ENCODE data around the gene RNF150.
"Not testable (repeated sequence)": the region's sequence is repeated elsewhere in the genome, so short reads cannot be mapped to it uniquely, and the experiment has no call there.

Gene RNF150

DNA sequence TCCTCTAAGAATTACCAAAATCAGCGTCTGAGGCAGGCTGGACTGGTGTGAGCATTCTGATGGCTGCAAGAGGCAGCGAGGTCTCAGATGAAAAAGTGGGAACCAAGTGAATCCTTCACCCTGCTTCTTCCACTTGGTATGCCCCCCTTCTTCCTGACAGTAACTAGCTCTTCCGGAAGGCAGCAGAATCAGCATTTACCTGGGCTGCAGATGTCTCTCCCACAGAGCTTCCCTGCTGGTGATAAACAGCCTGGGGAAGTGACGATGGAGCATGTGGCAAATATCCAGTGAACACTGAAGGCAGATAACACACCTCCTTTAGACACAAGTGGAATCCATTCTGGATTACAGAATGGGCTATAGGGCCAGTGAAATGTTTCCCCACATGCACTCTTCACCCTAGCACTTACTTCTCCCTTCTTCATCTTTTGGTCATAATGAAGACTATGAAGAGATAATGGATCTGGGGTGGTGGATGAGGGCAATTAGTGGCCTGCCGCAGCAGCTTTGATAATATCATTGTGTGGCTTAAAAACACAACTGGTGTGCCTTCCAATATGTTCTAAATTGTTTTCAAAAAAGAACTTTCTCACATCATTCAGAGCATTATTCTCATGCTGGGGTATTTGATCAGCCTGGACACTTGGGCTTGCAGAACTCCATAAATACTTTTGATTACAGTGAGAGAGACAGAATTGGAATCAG is 316.3 kb downstream of the RNF150 start:
- Histone ChIP-seq H3K27ac (ENCODE audit: insufficient read depth, low read depth, low read length, poor library complexity, severe bottlenecking) (no peak overlapping the region), H3K36me3 (ENCODE audit: control insufficient read depth, insufficient read depth, low read length) (no peaks in the 10 kb centered on the region), H3K4me1 (ENCODE audit: control insufficient read depth, insufficient read depth, low read length) (no peaks in the 10 kb centered on the region), H3K4me3 (ENCODE audit: insufficient read depth, low read depth, low read length) (no peak overlapping the region), H3K9me3 (ENCODE audit: control insufficient read depth, low read length) (no peaks in the 10 kb centered on the region), H3K27me3 (ENCODE audit: control insufficient read depth, insufficient read depth, low read length, poor library complexity, severe bottlenecking) (no peaks in the 10 kb centered on the region)
- WGBS, 2 experiments: 80 to 81% methylated on average over 4 to 5 of the region's 5 CpGs

DNA sequence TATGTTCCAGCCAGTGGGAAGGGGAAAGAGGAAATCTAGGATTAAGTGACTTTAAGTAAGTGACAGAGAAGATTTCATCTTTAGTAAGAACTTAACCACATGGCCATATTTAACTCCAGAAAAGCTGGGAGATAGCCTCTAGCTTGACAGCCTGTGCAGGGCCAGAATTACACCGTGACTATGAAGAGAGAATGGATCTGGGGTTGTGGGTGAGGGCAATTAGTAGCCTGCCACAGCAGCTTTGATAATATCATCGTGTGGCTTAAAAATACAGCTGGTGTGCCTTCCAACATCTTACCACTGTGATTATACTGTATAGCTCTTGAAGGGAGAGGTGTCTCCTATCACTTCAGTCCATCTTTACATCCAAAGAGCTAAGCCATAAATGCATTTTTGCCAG is 319.5 kb downstream of the RNF150 start:
- no peak overlapping the region for H3K27ac ChIP-seq (ENCODE audit: insufficient read depth, low read depth, low read length, poor library complexity, severe bottlenecking)
- no peaks in the 10 kb centered on the region for H3K27me3 ChIP-seq (ENCODE audit: control insufficient read depth, insufficient read depth, low read length, poor library complexity, severe bottlenecking)
- 90 to 95% methylated on average over 2 of the region's 2 CpGs for WGBS, 2 experiments
- no peaks in the 10 kb centered on the region for H3K9me3 ChIP-seq (ENCODE audit: control insufficient read depth, low read length)
- H3K4me3 ChIP-seq (ENCODE audit: insufficient read depth, low read depth, low read length): no peak overlapping the region
- H3K36me3 ChIP-seq (ENCODE audit: control insufficient read depth, insufficient read depth, low read length): no peaks in the 10 kb centered on the region
- H3K4me1 ChIP-seq (ENCODE audit: control insufficient read depth, insufficient read depth, low read length): no peaks in the 10 kb centered on the region

DNA sequence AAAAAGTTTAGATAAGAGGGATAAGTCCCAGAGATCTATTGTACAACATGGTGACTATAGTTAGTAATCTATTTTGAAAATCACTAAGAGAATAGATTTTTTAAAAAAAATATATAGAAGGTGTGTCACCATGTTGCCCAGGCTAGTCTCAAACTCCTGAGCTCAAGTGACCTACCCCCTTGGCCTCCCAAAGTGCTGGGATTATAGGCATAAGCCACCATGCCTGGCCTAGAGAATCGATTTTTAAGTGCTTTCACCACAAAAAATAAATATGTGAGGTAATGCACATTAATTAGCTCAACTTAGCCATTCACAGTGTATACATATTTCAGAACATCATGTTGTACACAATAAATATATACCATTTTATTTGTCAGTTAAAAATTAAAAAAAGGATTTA is 320.4 kb downstream of the RNF150 start:
- H3K9me3 ChIP-seq (ENCODE audit: control insufficient read depth, low read length): no peaks in the 10 kb centered on the region
- H3K4me1 ChIP-seq (ENCODE audit: control insufficient read depth, insufficient read depth, low read length): no peaks in the 10 kb centered on the region
- 90% methylated on average over 1 of the region's 1 CpG; no CpG with 5 or more reads in 1 of the 2 experiments for WGBS, 2 experiments

DNA sequence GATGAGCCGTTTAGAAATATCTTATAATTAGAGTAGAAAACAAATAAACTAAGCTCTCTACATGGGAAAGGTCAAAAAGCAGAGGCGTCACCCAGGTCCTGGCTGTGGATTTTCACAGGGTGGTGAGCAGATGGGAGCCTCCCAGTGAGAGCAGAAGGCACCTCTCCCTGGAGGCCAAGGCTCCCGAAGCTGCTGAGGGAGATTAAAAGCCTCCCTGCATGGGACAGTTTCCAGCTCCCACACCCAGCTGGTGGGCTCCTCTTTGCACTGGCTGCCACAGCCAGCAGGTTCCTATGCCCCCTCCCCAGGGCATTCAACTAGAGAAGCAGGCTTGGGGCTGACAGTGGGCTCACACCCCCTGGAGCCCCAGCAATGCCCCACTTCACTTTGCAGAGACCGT is 321.8 kb downstream of the RNF150 start:
- WGBS, 2 experiments: 72 to 74% methylated on average over 3 of the region's 4 CpGs
- Histone ChIP-seq H3K4me3 (ENCODE audit: insufficient read depth, low read depth, low read length) (no peak overlapping the region), H3K9me3 (ENCODE audit: control insufficient read depth, low read length) (no peaks in the 10 kb centered on the region), H3K27ac (ENCODE audit: insufficient read depth, low read depth, low read length, poor library complexity, severe bottlenecking) (no peak overlapping the region), H3K36me3 (ENCODE audit: control insufficient read depth, insufficient read depth, low read length) (no peaks in the 10 kb centered on the region), H3K4me1 (ENCODE audit: control insufficient read depth, insufficient read depth, low read length) (no peaks in the 10 kb centered on the region), H3K27me3 (ENCODE audit: control insufficient read depth, insufficient read depth, low read length, poor library complexity, severe bottlenecking) (no peaks in the 10 kb centered on the region)

More for the DNA sequence above, 320.4 kb downstream of the RNF150 start:
- Histone ChIP-seq H3K27me3 (ENCODE audit: control insufficient read depth, insufficient read depth, low read length, poor library complexity, severe bottlenecking) (no peaks in the 10 kb centered on the region), H3K27ac (ENCODE audit: insufficient read depth, low read depth, low read length, poor library complexity, severe bottlenecking) (no peak overlapping the region), H3K36me3 (ENCODE audit: control insufficient read depth, insufficient read depth, low read length) (no peaks in the 10 kb centered on the region), H3K4me3 (ENCODE audit: insufficient read depth, low read depth, low read length) (no peak overlapping the region)

DNA sequence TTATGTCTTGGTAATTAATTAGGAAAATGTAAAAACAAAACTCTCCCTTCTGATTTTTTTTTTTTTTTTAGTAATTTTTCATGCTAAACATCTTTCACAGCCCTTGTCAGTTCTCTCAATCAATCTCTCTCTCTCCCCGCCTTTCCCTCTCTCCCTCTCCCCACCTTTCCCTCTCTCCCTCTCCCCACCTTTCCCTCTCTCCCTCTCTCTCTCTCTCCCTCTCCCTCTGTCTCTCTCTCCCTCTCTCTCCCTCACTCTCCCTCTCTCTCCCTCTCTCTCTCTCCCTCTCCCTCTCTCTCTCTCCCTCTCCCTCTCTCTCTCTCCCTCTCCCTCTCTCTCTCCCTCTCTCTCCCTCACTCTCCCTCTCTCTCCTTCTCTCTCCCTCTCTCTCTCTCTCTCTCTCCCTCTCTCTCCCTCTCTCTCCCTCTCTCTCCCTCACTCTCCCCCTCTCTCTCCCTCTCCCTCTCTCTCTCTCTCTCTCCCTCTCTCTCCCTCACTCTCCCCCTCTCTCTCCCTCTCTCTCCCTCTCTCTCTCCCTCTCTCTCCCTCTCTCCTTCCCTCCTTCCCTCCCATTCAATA is 322.6 kb downstream of the RNF150 start:
- H3K9me3 ChIP-seq (ENCODE audit: control insufficient read depth, low read length); H3K4me3 ChIP-seq (ENCODE audit: insufficient read depth, low read depth, low read length); H3K27me3 ChIP-seq (ENCODE audit: control insufficient read depth, insufficient read depth, low read length, poor library complexity, severe bottlenecking); H3K27ac ChIP-seq (ENCODE audit: insufficient read depth, low read depth, low read length, poor library complexity, severe bottlenecking); H3K4me1 ChIP-seq (ENCODE audit: control insufficient read depth, insufficient read depth, low read length); H3K36me3 ChIP-seq (ENCODE audit: control insufficient read depth, insufficient read depth, low read length): not testable (repeated sequence)
- 79 to 83% methylated on average over 1 of the region's 1 CpG for WGBS, 2 experiments

Measured in ectodermal cell (in vitro differentiated cells).